Loucy (cell line): ENCODE results near the gene SREK1.

ENCODE experiments used
- H2AFZ ChIP-seq: fragments of 200-600 bp; sonication (generic); 2 replicates; pipeline ENCODE4 v1.6.0; 2016; ENCODE audit warnings: antibody characterized with exemption, mild to moderate bottlenecking, low read length, moderate library complexity
- H3F3A ChIP-seq: fragments of 200-600 bp; 2 replicates; pipeline ENCODE4 v1.6.0; 2016; ENCODE audit warnings: antibody characterized with exemption, low read depth, mild to moderate bottlenecking
- H3K27me3 ChIP-seq: fragments of 200-600 bp; sonication (generic); 2 replicates; pipeline ENCODE4 v1.6.1; 2014; ENCODE audit warnings: low read length, mild to moderate bottlenecking; ENCODE audit not compliant: insufficient read depth, poor library complexity, severe bottlenecking
- H3K36me3 ChIP-seq: fragments of 200-600 bp; sonication (generic); 2 replicates; pipeline ENCODE4 v1.6.1; 2016; ENCODE audit warnings: low read length; ENCODE audit not compliant: insufficient read depth
- H3K4me1 ChIP-seq: fragments of 200-600 bp; sonication (generic); 2 replicates; pipeline ENCODE4 v1.5.1; 2014; ENCODE audit warnings: low read length, mild to moderate bottlenecking; ENCODE audit not compliant: insufficient read depth, poor library complexity, severe bottlenecking
- H3K4me2 ChIP-seq: fragments of 200-600 bp; sonication (generic); 2 replicates; pipeline ENCODE4 v1.6.0; 2014; ENCODE audit warnings: antibody characterized with exemption, low read length, low read depth, mild to moderate bottlenecking; ENCODE audit not compliant: poor library complexity, severe bottlenecking
- H3K4me3 ChIP-seq: fragments of 200-600 bp; sonication (generic); 2 replicates; pipeline ENCODE4 v1.5.1; 2014; ENCODE audit warnings: low read length, mild to moderate bottlenecking, mixed read lengths; ENCODE audit not compliant: poor library complexity, severe bottlenecking
- H3K79me2 ChIP-seq: fragments of 200-600 bp; sonication (generic); 2 replicates; pipeline ENCODE4 v1.6.1; 2014; ENCODE audit warnings: low read length; ENCODE audit not compliant: insufficient read depth
- H3K9ac ChIP-seq: fragments of 200-600 bp; sonication (generic); 2 replicates; pipeline ENCODE4 v1.6.0; 2014; ENCODE audit warnings: mild to moderate bottlenecking, low read depth, low read length, moderate library complexity; ENCODE audit not compliant: poor library complexity, severe bottlenecking
- H3K9me2 ChIP-seq: fragments of 200-600 bp; sonication (generic); replicated peaks from 2 replicates; pipeline ENCODE4 v1.6.1; 2016; ENCODE audit warnings: low read depth, low read length, mixed read lengths
- H3K9me3 ChIP-seq: fragments of 200-600 bp; sonication (generic); 2 replicates; pipeline ENCODE4 v1.6.1; 2014; ENCODE audit warnings: mild to moderate bottlenecking, antibody characterized with exemption, low read length, low read depth; ENCODE audit not compliant: insufficient read depth
- H4K20me1 ChIP-seq: fragments of 200-600 bp; sonication (generic); 2 replicates; pipeline ENCODE4 v1.6.0; 2014; ENCODE audit warnings: antibody characterized with exemption, low read length, mild to moderate bottlenecking; ENCODE audit not compliant: insufficient read depth, poor library complexity, severe bottlenecking
- CTCF ChIP-seq: fragments of 200-600 bp; sonication (generic); conservative IDR thresholded peaks from 2 replicates; pipeline ENCODE4 v1.5.1; 2014; ENCODE audit warnings: mild to moderate bottlenecking, antibody characterized with exemption, low read length
- EZH2phosphoT487 ChIP-seq: fragments of 200-600 bp; IDR thresholded peaks from 2 replicates; pipeline ENCODE4 v1.6.1; 2018; ENCODE audit warnings: antibody characterized with exemption, mild to moderate bottlenecking, moderate library complexity, borderline replicate concordance

The SREK1 gene

DNA sequence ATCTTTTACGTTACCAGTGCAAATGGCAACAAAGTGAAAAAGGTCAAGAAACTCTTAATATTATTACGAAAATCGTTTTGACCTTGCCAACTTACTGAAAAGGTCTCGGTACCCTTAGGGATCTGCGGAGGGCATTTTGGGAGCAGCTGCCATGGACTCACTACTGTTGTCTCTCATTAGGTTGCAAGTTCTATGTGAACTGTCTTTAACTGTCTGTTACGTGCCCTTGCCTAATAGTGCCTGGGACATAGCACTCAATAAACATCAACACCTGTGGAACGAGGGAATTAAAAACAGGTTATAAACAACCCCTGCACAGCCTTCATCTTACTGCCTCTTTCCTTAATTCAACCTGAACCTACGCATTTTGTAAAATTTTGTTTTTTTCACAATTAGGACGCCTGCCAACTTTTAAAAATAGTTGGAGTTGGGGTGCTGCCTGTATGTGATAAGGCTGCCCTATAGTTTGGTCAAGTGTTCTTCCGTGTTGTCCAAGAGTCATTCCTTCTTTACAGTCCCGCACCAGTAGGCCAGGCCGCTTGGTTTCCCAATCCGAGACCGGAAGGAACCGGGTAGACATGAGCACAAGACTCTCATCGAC is 527 bp upstream of the SREK1 start:
- Histone ChIP-seq H3K4me3 (peak overlapping the region; percentile 75), H3K9me2 (no peaks in the 10 kb centered on the region), H3K9me3 (no peaks in the 10 kb centered on the region), H3K4me1 (peaks cover 34% of the 10 kb centered on the region), H2AFZ (peak overlapping the region; percentile 89), H3K27me3 (no peaks in the 10 kb centered on the region), H3K79me2 (peaks cover 40% of the 10 kb centered on the region), H3K4me2 (peak overlapping the region; percentile 72), H3K36me3 (no peaks in the 10 kb centered on the region), H3K9ac (peak overlapping the region; percentile 90), H4K20me1 (peaks cover 25% of the 10 kb centered on the region), H3F3A (no peaks in the 10 kb centered on the region)
- TF ChIP-seq EZH2phosphoT487 (no peak), CTCF (no peak)

DNA sequence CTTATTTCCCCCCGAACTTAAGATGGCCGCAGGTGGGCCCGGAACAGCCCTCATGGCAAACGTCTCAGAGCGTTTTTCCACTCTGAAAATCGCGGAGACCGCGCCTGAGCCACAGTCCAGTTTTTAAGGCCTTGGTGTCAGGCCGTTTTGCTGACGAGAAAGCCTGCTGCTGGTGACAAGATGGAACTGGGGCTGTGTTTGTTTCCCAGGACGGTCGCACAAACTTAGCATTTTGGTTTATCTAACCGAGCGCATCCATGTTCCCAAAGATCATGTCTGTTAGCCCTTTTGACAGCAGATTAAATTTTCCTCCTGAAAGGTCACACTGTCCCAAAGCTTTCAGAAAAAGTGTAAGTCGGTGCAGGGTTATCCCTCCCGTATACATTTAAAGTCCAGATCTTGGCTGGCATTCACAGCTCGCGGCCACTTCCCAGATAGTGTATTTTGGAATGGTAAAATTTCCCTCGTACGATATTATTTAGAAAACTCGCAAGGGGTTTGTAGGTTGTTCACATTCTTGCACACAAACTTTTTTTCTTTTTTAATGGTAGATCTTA is 812 bp downstream of the SREK1 start:
- peak overlapping the region; percentile 90 for H3K9ac ChIP-seq
- H3K9me3 ChIP-seq: no peaks in the 10 kb centered on the region
- no peaks in the 10 kb centered on the region for H3K36me3 ChIP-seq
- TF ChIP-seq EZH2phosphoT487 (no peak), CTCF (no peak)
- no peaks in the 10 kb centered on the region for H3K9me2 ChIP-seq
- peak overlapping the region; percentile 89 for H2AFZ ChIP-seq
- no peaks in the 10 kb centered on the region for H3F3A ChIP-seq
- peak overlapping the region; percentile 75 for H3K4me3 ChIP-seq
- H3K27me3 ChIP-seq: no peaks in the 10 kb centered on the region
- peaks cover 41% of the 10 kb centered on the region for H3K4me1 ChIP-seq
- peak overlapping the region; percentile 91 for H3K4me2 ChIP-seq
- H3K79me2 ChIP-seq: peaks cover 53% of the 10 kb centered on the region
- H4K20me1 ChIP-seq: peaks cover 33% of the 10 kb centered on the region

- TF ChIP-seq CTCF: no peak
- no peaks in the 10 kb centered on the region for H3K9me2 ChIP-seq
- H3K4me1 ChIP-seq: peaks cover 46% of the 10 kb centered on the region
- H4K20me1 ChIP-seq: peaks cover 33% of the 10 kb centered on the region
- H3K27me3 ChIP-seq: no peaks in the 10 kb centered on the region
- no peaks in the 10 kb centered on the region for H3K36me3 ChIP-seq
- peak overlapping the region; percentile 91 for H3K4me2 ChIP-seq
- peak overlapping the region; percentile 90 for H3K9ac ChIP-seq
- H3K79me2 ChIP-seq: peaks cover 62% of the 10 kb centered on the region
- no peaks in the 10 kb centered on the region for H3F3A ChIP-seq
- H2AFZ ChIP-seq: no peak overlapping the region
- H3K9me3 ChIP-seq: no peaks in the 10 kb centered on the region
- H3K4me3 ChIP-seq: peak overlapping the region; percentile 75
These were observed 1.6 kb downstream of the SREK1 start for GRCh38 chr5:66145737-66146136.
